ENCODE data around the gene PRORP.
"Not testable (repeated sequence)": the region's sequence is repeated elsewhere in the genome, so short reads cannot be mapped to it uniquely, and the experiment has no call there.

PRORP gene

GRCh38 chr14:35121887-35122695 is at the start of gene PRORP, which contains the start of gene PPP2R3C:
Gene PRORP (plus strand): TSS chr14:35122552. CDS start chr14:35123246, 694 bp downstream.
Gene PPP2R3C (minus strand): TSS chr14:35121990. CDS start chr14:35121959, 31 bp downstream.
- peak; percentile 81 for DNase-seq

- DNase-seq: no peak
Observed at GRCh38 chr14:35073486-35073885, 48.9 kb upstream of the PRORP start.

GRCh38 chr14:35078082-35078481 is 44.3 kb upstream of the PRORP start:
- DNase-seq: no peak

DNA sequence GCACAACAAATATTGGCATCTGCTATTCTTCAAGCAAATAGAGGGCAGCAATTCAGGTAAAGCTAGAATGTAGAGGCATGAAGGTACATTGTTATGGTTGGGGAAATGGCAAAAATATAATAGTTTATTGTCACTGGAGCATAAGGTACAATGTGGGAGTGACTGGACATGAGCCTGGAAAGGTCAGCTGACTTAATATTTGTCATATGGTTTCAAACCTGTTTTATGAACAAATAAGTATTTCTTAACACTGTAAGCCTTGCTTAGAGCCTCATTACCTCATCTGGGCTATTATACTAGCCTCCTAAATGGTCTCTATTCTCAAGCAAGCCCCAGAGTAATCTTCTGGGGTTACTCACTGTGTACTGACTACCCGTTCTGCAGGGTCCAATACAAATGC is 42.6 kb upstream of the PRORP start:
- no peak for DNase-seq

DNA sequence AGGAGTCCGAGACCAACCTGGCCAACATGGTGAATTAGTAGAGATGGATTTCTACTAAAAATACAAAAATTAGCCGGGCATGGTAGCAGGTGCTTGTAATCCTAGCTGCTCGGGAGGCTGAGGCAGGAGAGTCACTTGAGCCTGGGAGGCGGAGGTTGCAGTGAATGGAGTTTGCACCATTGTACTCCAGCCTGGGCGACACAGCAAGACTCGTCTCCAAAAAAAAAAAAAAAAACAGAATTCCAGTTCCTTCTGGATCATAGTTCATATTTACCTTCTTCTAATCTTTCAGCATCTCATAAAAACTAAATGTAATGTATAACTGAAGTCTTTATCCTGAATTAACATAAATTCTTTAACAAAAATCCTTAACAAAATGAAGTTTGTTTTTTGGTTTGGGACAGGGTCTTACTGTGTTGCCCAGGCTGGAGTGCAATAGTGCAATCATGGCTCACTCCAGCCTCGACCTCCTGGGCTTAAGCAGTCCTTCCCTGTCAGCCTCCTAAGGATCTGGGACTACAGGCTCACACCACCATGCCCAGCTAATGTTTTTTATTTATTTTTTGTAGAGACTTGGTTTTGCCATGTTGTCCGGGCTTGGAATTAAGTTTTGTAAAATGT is 38.7 kb upstream of the PRORP start:
- no peak for DNase-seq

DNA sequence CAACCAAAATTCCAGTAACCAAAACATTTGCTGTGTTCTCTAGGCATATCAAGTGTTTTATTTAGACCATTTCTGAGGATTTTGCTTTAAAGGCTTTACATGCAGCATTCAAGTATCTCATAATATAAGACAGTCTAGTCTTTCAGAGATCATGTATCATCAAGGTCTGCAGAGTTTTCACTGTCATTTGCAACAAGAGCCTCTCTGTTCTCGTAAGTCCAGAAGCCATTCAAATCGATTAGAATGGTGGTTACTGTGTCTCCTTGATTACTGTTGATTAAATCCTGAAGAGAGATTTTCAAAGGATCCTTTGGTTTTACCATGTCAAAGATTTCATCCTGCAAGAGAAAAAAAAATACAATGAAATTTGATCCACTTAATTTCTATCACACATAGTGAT is 36.9 kb upstream of the PRORP start:
- DNase-seq: no peak

DNA sequence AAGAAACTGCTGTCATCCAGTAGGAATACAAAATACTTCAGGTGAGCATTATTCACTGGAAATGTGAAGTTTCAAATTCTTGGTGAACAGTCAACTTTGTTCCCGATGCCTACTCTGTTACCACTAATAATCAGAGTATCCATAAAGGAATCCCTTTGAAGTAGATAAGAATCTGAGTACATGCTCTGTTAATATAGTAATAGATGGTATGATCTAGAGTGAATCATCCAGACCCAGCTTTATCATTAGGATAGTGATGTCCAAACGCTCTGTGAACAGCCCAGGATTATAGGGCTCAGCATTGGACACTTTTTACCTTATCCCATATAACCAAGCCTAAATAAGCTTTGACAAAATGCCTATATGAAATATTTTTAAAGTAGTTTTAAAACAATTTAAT is 33.8 kb upstream of the PRORP start:
- DNase-seq: no peak

DNA sequence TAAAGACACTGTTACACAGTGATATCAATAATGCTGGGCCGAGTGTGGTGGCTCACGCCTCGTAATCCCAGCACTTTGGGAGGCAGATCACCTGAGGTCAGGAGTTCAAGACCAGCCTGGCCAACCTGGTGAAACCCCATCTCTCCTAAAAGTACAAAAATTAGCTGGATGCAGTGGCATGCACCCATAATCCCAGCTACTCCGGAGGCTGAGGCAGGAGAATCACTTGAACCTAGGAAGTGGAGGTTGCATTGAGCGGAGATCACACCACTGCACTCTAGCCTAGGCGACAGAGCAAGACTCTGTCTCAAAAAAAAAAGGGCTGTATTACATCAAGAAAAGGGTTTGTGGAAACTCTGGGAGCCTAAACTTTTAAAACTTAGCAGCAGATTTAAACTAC is 27.7 kb upstream of the PRORP start:
- not testable (repeated sequence) for DNase-seq

- no peak for DNase-seq
Observed at GRCh38 chr14:35107866-35108265, 14.5 kb upstream of the PRORP start.

GRCh38 chr14:35112641-35113040 is 9.7 kb upstream of the PRORP start:
- DNase-seq: no peak

GRCh38 chr14:35113308-35113950 is 8.9 kb upstream of the PRORP start:
- DNase-seq: no peak

DNA sequence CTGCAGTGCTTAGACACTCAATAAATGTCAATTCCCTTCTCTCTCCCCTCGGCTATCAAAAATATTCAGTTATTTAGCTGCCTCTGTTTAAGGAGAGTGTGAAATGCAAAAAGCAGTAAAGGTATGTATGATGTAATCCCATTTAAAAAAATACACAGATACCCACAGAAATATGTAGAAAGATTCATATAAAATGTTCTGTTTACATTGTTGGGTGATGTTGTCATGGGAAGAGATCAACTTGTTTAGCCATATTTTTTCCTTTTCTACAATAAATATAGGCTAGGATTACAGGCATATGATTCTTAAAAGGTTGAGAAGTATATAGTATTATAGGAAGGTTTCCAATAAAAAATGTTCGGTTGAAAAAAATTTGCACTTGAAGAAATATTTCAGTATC is 8.3 kb upstream of the PRORP start:
- no peak for DNase-seq

- DNase-seq: no peak
Observed at GRCh38 chr14:35116242-35116641, 6.1 kb upstream of the PRORP start.

GRCh38 chr14:35117112-35117511 is 5.2 kb upstream of the PRORP start:
- no peak for DNase-seq

GRCh38 chr14:35121026-35121886 is 1.1 kb upstream of the PRORP start:
- DNase-seq: no peak

DNA sequence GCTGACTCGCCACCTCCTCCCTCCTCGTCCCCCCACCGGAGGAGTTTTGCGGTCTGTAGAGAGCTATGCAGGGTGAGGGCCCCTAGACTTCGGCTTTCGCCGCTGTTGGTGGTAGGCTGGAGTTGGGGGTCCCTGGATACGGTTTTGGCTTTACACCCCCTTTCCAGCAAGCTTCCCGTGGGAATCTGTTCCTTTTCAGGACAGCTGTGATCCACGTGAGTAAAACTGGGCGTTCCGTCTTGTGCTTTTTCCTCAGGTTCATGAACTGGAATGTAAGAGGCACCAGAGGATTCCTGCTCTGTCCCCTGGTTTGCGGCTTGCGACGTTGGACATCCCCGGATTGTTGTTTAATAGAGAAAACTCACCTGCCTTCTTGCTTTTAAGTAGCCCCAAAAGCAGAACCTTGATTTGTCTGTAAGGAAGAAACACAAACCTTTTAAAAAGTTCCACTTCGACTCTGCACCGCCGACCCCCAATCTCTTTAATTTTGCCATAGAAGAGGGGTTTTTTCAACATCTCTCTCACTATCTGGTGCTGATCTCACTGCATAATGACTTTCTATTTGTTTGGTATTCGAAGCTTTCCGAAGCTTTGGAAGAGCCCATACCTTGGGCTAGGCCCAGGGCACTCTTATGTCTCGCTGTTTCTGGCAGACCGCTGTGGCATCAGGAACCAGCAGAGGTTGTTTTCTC is 490 bp downstream of the PRORP start:
- DNase-seq: no peak

GRCh38 chr14:35123388-35123703 is 994 bp downstream of the PRORP start:
- no peak for DNase-seq

GRCh38 chr14:35124127-35124526 is 1.8 kb downstream of the PRORP start:
- no peak for DNase-seq

GRCh38 chr14:35133542-35134328 is 11.4 kb downstream of the PRORP start:
- DNase-seq: no peak

DNA sequence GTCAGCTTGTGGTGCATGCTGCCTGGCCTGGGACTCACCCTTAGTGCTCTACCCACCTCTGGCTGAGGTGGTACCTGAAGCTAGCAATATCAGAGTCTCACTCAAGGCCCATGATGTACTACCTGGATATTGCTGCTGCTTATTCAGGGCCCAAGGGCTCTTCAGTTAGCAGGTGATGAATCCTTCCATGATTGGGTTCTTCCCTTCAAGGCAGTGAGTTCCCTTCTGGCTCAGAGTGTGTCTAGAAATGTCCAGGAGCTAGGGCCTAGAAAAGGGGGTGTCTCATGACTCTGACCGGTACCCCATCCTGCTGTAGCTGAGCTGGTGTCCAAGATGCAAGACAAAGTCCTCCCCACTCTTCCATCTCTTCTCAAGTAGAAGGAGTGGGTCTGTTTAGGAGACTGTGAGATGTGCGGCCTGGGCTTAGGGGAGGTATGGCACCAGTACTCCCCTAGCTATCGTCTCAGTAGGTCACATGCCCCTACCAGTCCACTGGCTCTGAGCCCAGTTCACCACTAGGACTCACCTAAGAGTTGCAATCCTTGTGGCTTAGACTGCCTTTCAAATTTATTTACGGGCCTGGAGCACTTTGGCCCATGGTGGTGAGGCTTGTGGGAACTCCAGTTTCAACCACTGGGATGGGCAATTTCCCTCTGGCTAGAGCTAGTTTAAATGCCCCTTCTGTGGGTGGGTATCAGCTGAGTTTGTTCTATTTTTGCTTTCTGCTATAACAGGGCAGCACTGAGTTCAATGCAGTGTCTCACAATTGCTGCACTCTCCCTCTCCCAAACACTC is 12.2 kb downstream of the PRORP start:
- no peak for DNase-seq

GRCh38 chr14:35138585-35138984 is 16.2 kb downstream of the PRORP start:
- DNase-seq: no peak
